ENCODE measurements around the gene IL24.

Gene IL24

GRCh38 chr1:206929524-206929923 lies 32.3 kb downstream of the IL24 start:
- DNase-seq = no peak

GRCh38 chr1:206930210-206930798 lies 33.1 kb downstream of the IL24 start:
- DNase-seq = no peak

GRCh38 chr1:206931709-206932108 lies 34.5 kb downstream of the IL24 start:
- DNase-seq = no peak

- no peak for DNase-seq
Measured at GRCh38 chr1:206932177-206932576, 34.9 kb downstream of the IL24 start.

- peak; percentile 71 for DNase-seq
Measured at GRCh38 chr1:206933333-206933945, 36.2 kb downstream of the IL24 start.

GRCh38 chr1:206935491-206936067 lies 38.3 kb downstream of the IL24 start:
- DNase-seq = no peak

GRCh38 chr1:206937425-206937824 lies 40.2 kb downstream of the IL24 start:
- no peak for DNase-seq

GRCh38 chr1:206939131-206939530 lies 41.9 kb downstream of the IL24 start:
- DNase-seq = no peak

GRCh38 chr1:206939841-206940587 lies 42.8 kb downstream of the IL24 start:
- no peak for DNase-seq

- no peak for DNase-seq
Measured at GRCh38 chr1:206940588-206940936, 43.3 kb downstream of the IL24 start.

- no peak for DNase-seq
Measured at GRCh38 chr1:206941766-206942418, 44.6 kb downstream of the IL24 start.

GRCh38 chr1:206944703-206945102 lies 47.5 kb downstream of the IL24 start:
- DNase-seq = no peak

GRCh38 chr1:206945779-206946178 lies 48.5 kb downstream of the IL24 start:
- DNase-seq = no peak

- no peak for DNase-seq
Measured at GRCh38 chr1:206946261-206946660, 49.0 kb downstream of the IL24 start, which contains the start of gene PIGR. PIGR (minus strand) TSS chr1:206946466; CDS start chr1:206940531, 5,935 bp downstream.

GRCh38 chr1:206947255-206947654 lies 50.0 kb downstream of the IL24 start:
- no peak for DNase-seq

- DNase-seq = no peak
Measured at GRCh38 chr1:206949208-206949607, 52.0 kb downstream of the IL24 start.

- DNase-seq = no peak
Measured at GRCh38 chr1:206949641-206950040, 52.4 kb downstream of the IL24 start.

GRCh38 chr1:206951318-206952100 lies 54.3 kb downstream of the IL24 start:
- no peak for DNase-seq

- no peak for DNase-seq
Measured at GRCh38 chr1:206952171-206952570, 54.9 kb downstream of the IL24 start.

GRCh38 chr1:206953126-206953525 lies 55.9 kb downstream of the IL24 start:
- DNase-seq = no peak

- no peak for DNase-seq
Measured at GRCh38 chr1:206953626-206954025, 56.4 kb downstream of the IL24 start.
